SK-N-SH (cell line): ENCODE data around the gene BCAT1.

Source experiments
- GABPA ChIP-seq: IDR thresholded peaks from 2 replicates; pipeline ENCODE4 v1.4.0; 2012; ENCODE audit warnings: low read depth, mild to moderate bottlenecking
- TAF1 ChIP-seq: IDR thresholded peaks from 2 replicates; pipeline ENCODE4 v1.6.1; 2012; ENCODE audit warnings: low read depth, mild to moderate bottlenecking, low read length, moderate library complexity, borderline replicate concordance
- TF ChIP-seq, protein P1 (sequence below): fragments of 200-600 bp; sonication (generic); IDR thresholded peaks from 2 replicates; pipeline ENCODE4 v1.6.1; 2017; ENCODE audit warnings: antibody characterized with exemption, mild to moderate bottlenecking, moderate library complexity

DNA sequence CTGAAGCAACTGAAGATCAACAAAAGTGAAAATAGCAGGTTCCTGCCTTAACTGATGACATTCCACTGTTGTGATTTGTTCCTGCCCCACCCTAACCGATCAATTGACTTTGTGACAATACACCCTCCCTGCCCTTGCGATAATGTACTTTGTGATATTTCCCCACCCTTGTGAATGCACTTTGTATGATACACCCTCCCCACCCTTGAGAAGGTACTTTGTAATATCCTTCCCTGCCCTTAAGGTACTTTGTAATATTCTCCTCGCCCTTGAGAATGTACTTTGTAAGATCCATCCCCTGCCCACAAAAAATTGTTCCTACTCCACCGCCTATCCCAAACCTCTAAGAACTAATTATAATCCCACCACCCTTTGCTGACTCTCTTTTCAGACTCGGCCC, 41.4 kb downstream of the BCAT1 start:
- TF ChIP-seq GABPA (no peak), TAF1 (no peak)
- TF ChIP-seq, protein P1, sequence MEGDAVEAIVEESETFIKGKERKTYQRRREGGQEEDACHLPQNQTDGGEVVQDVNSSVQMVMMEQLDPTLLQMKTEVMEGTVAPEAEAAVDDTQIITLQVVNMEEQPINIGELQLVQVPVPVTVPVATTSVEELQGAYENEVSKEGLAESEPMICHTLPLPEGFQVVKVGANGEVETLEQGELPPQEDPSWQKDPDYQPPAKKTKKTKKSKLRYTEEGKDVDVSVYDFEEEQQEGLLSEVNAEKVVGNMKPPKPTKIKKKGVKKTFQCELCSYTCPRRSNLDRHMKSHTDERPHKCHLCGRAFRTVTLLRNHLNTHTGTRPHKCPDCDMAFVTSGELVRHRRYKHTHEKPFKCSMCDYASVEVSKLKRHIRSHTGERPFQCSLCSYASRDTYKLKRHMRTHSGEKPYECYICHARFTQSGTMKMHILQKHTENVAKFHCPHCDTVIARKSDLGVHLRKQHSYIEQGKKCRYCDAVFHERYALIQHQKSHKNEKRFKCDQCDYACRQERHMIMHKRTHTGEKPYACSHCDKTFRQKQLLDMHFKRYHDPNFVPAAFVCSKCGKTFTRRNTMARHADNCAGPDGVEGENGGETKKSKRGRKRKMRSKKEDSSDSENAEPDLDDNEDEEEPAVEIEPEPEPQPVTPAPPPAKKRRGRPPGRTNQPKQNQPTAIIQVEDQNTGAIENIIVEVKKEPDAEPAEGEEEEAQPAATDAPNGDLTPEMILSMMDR, result no peak
